Panc1 (cell line): ENCODE measurements around the gene SIKE1.

Experiments
- POLR2AphosphoS5 ChIP-seq: IDR thresholded peaks from 2 replicates; pipeline ENCODE4 v1.6.1; 2012; ENCODE audit warnings: mild to moderate bottlenecking, low read depth, low read length, moderate library complexity
- SIN3A ChIP-seq: IDR thresholded peaks from 2 replicates; pipeline ENCODE4 v1.6.1; 2012; ENCODE audit warnings: low read depth, mild to moderate bottlenecking, low read length, moderate library complexity, borderline replicate concordance; ENCODE audit not compliant: insufficient read depth
- TCF7L2 ChIP-seq: IDR thresholded peaks from 2 replicates; pipeline ENCODE4 v1.6.1; 2011; ENCODE audit warnings: mild to moderate bottlenecking, low read depth, low read length, inconsistent platforms
- TF ChIP-seq, protein P1 (sequence below): fragments of 450-650 bp; IDR thresholded peaks from 2 replicates; pipeline ENCODE4 v1.5.1; 2017; ENCODE audit warnings: mild to moderate bottlenecking

- TF ChIP-seq, protein P1, sequence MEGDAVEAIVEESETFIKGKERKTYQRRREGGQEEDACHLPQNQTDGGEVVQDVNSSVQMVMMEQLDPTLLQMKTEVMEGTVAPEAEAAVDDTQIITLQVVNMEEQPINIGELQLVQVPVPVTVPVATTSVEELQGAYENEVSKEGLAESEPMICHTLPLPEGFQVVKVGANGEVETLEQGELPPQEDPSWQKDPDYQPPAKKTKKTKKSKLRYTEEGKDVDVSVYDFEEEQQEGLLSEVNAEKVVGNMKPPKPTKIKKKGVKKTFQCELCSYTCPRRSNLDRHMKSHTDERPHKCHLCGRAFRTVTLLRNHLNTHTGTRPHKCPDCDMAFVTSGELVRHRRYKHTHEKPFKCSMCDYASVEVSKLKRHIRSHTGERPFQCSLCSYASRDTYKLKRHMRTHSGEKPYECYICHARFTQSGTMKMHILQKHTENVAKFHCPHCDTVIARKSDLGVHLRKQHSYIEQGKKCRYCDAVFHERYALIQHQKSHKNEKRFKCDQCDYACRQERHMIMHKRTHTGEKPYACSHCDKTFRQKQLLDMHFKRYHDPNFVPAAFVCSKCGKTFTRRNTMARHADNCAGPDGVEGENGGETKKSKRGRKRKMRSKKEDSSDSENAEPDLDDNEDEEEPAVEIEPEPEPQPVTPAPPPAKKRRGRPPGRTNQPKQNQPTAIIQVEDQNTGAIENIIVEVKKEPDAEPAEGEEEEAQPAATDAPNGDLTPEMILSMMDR = no peak
- TF ChIP-seq POLR2AphosphoS5 (no peak), SIN3A (no peak), TCF7L2 (no peak)
These were observed 22.5 kb upstream of the SIKE1 start for GRCh38 chr1:114803001-114803400.
